HG03565 (cell line): Measurements from ENCODE around the gene SLC2A3.
"Not testable (repeated sequence)": the region's sequence is repeated elsewhere in the genome, so short reads cannot be mapped to it uniquely, and the experiment has no call there.

Experiments
- ATAC-seq: cut with Tn5 transposase; IDR thresholded peaks from one replicate; pipeline ENCODE4 v1.9.1; 2021; ENCODE audit warnings: mild to moderate bottlenecking, moderate library complexity; ENCODE audit not compliant: unreplicated experiment

The SLC2A3 gene

GRCh38 chr12:7935590-7936581 lies at the start of gene SLC2A3:
SLC2A3 (minus strand) TSS chr12:7936187; CDS start chr12:7936034, 153 bp downstream.
- no peak for ATAC-seq

- no peak for ATAC-seq
Observed at GRCh38 chr12:7984900-7985299, 48.9 kb upstream of the SLC2A3 start.

GRCh38 chr12:7983460-7983859 lies 47.5 kb upstream of the SLC2A3 start:
- ATAC-seq = not testable (repeated sequence)

GRCh38 chr12:7983019-7983418 lies 47.0 kb upstream of the SLC2A3 start:
- ATAC-seq = not testable (repeated sequence)

- not testable (repeated sequence) for ATAC-seq
Observed at GRCh38 chr12:7982332-7982735, 46.3 kb upstream of the SLC2A3 start.

GRCh38 chr12:7981446-7981845 lies 45.5 kb upstream of the SLC2A3 start:
- ATAC-seq = no peak

- ATAC-seq = peak; percentile 72
Observed at GRCh38 chr12:7977351-7978124, 41.6 kb upstream of the SLC2A3 start.

GRCh38 chr12:7973457-7973825 lies 37.5 kb upstream of the SLC2A3 start:
- no peak for ATAC-seq

- ATAC-seq = no peak
Observed at GRCh38 chr12:7972734-7973456, 36.9 kb upstream of the SLC2A3 start.

GRCh38 chr12:7972269-7972668 lies 36.3 kb upstream of the SLC2A3 start:
- ATAC-seq = not testable (repeated sequence)

GRCh38 chr12:7971765-7972164 lies 35.8 kb upstream of the SLC2A3 start:
- ATAC-seq = not testable (repeated sequence)

- peak; percentile 84 for ATAC-seq
Observed at GRCh38 chr12:7970475-7971252, 34.7 kb upstream of the SLC2A3 start.

GRCh38 chr12:7966563-7966962 lies 30.6 kb upstream of the SLC2A3 start:
- ATAC-seq = no peak

GRCh38 chr12:7964669-7965068 lies 28.7 kb upstream of the SLC2A3 start:
- not testable (repeated sequence) for ATAC-seq

GRCh38 chr12:7961395-7962178 lies 25.6 kb upstream of the SLC2A3 start:
- no peak for ATAC-seq

GRCh38 chr12:7959701-7960121 lies 23.7 kb upstream of the SLC2A3 start:
- ATAC-seq = peak; percentile 42

GRCh38 chr12:7959278-7959677 lies 23.3 kb upstream of the SLC2A3 start:
- no peak for ATAC-seq

GRCh38 chr12:7954877-7955276 lies 18.9 kb upstream of the SLC2A3 start:
- not testable (repeated sequence) for ATAC-seq

- ATAC-seq = not testable (repeated sequence)
Observed at GRCh38 chr12:7954418-7954817, 18.4 kb upstream of the SLC2A3 start.
